Stimulated activated memory B cell treated with anti-CD40 and anti-IgM and Interleukin-4, amounts not matched to agents 10 μg/mL and 1 μg/mL and 100 μg/mL, for 72 hours (primary cell): ENCODE data around the gene SLC24A3.

Experiments
- ATAC-seq: fragments of 150-1000 bp; cut with Tn5 transposase; 2 replicates; pipeline ENCODE4 v1.10.0; 2021
- H3K27ac Mint-ChIP-seq: one replicate; pipeline ENCODE4 v1.8.0; 2022; ENCODE audit warnings: mild to moderate bottlenecking, mixed read lengths
- H3K27me3 Mint-ChIP-seq: one replicate; pipeline ENCODE4 v1.8.0; 2022; ENCODE audit warnings: mixed read lengths
- H3K36me3 Mint-ChIP-seq: one replicate; pipeline ENCODE4 v1.8.0; 2022; ENCODE audit warnings: mixed read lengths
- H3K4me1 Mint-ChIP-seq: one replicate; pipeline ENCODE4 v1.8.0; 2022; ENCODE audit warnings: mixed read lengths
- H3K4me3 Mint-ChIP-seq: one replicate; pipeline ENCODE4 v1.8.0; 2022; ENCODE audit warnings: mild to moderate bottlenecking, moderate library complexity, mixed read lengths
- H3K9me3 Mint-ChIP-seq: one replicate; pipeline ENCODE4 v1.8.0; 2022; ENCODE audit warnings: mixed read lengths

SLC24A3 gene

GRCh38 chr20:19301142-19301541 lies 88.7 kb downstream of the SLC24A3 start:
- ATAC-seq = no peak
- H3K36me3 Mint-ChIP-seq = no peaks in the 10 kb centered on the region
- no peak overlapping the region for H3K4me3 Mint-ChIP-seq
- peaks cover 21% of the 10 kb centered on the region for H3K27me3 Mint-ChIP-seq
- no peak overlapping the region for H3K27ac Mint-ChIP-seq
- peaks cover 2% of the 10 kb centered on the region for H3K9me3 Mint-ChIP-seq
- no peaks in the 10 kb centered on the region for H3K4me1 Mint-ChIP-seq

GRCh38 chr20:19301843-19302242 lies 89.4 kb downstream of the SLC24A3 start:
- peaks cover 21% of the 10 kb centered on the region for H3K27me3 Mint-ChIP-seq
- no peak for ATAC-seq

GRCh38 chr20:19302714-19303113 lies 90.3 kb downstream of the SLC24A3 start:
- Mint-ChIP-seq H3K4me3 (no peak overlapping the region), H3K4me1 (no peaks in the 10 kb centered on the region), H3K27ac (no peak overlapping the region), H3K27me3 (peaks cover 13% of the 10 kb centered on the region), H3K36me3 (no peaks in the 10 kb centered on the region), H3K9me3 (peaks cover 4% of the 10 kb centered on the region)
- no peak for ATAC-seq

More at GRCh38 chr20:19301843-19302242, 89.4 kb downstream of the SLC24A3 start:
- no peak overlapping the region for H3K27ac Mint-ChIP-seq
- H3K4me1 Mint-ChIP-seq = no peaks in the 10 kb centered on the region
- no peak overlapping the region for H3K4me3 Mint-ChIP-seq
- H3K9me3 Mint-ChIP-seq = peaks cover 4% of the 10 kb centered on the region
- H3K36me3 Mint-ChIP-seq = no peaks in the 10 kb centered on the region

- no peaks in the 10 kb centered on the region for H3K36me3 Mint-ChIP-seq
- no peak overlapping the region for H3K4me3 Mint-ChIP-seq
- no peak for ATAC-seq
- H3K27me3 Mint-ChIP-seq = peaks cover 8% of the 10 kb centered on the region
- peaks cover 4% of the 10 kb centered on the region for H3K9me3 Mint-ChIP-seq
- no peaks in the 10 kb centered on the region for H3K4me1 Mint-ChIP-seq
- no peak overlapping the region for H3K27ac Mint-ChIP-seq
These were observed 91.9 kb downstream of the SLC24A3 start for GRCh38 chr20:19304389-19304788.

GRCh38 chr20:19304886-19305415 lies 92.5 kb downstream of the SLC24A3 start:
- Mint-ChIP-seq H3K27me3 (peaks cover 8% of the 10 kb centered on the region), H3K27ac (no peak overlapping the region), H3K36me3 (no peaks in the 10 kb centered on the region), H3K4me3 (no peak overlapping the region), H3K9me3 (peaks cover 4% of the 10 kb centered on the region), H3K4me1 (no peaks in the 10 kb centered on the region)
- ATAC-seq = no peak

GRCh38 chr20:19308146-19308545 lies 95.7 kb downstream of the SLC24A3 start:
- no peak overlapping the region for H3K27ac Mint-ChIP-seq
- peaks cover 8% of the 10 kb centered on the region for H3K27me3 Mint-ChIP-seq
- H3K36me3 Mint-ChIP-seq = no peaks in the 10 kb centered on the region
- no peak for ATAC-seq
- H3K9me3 Mint-ChIP-seq = peaks cover 5% of the 10 kb centered on the region
- H3K4me3 Mint-ChIP-seq = no peak overlapping the region
- no peaks in the 10 kb centered on the region for H3K4me1 Mint-ChIP-seq

GRCh38 chr20:19310541-19310940 lies 98.1 kb downstream of the SLC24A3 start:
- no peak for ATAC-seq
- H3K36me3 Mint-ChIP-seq = no peaks in the 10 kb centered on the region
- no peak overlapping the region for H3K4me3 Mint-ChIP-seq
- H3K9me3 Mint-ChIP-seq = peaks cover 5% of the 10 kb centered on the region
- H3K27ac Mint-ChIP-seq = no peak overlapping the region
- no peaks in the 10 kb centered on the region for H3K27me3 Mint-ChIP-seq
- no peaks in the 10 kb centered on the region for H3K4me1 Mint-ChIP-seq

- Mint-ChIP-seq H3K4me3 (no peak overlapping the region), H3K9me3 (peaks cover 3% of the 10 kb centered on the region), H3K36me3 (no peaks in the 10 kb centered on the region), H3K27me3 (no peaks in the 10 kb centered on the region), H3K4me1 (peaks cover 6% of the 10 kb centered on the region), H3K27ac (no peak overlapping the region)
- no peak for ATAC-seq
These were observed 101.1 kb downstream of the SLC24A3 start for GRCh38 chr20:19313342-19314069.

GRCh38 chr20:19314621-19315020 lies 102.2 kb downstream of the SLC24A3 start:
- no peak overlapping the region for H3K4me3 Mint-ChIP-seq
- no peaks in the 10 kb centered on the region for H3K36me3 Mint-ChIP-seq
- no peak overlapping the region for H3K27ac Mint-ChIP-seq
- no peak for ATAC-seq
- H3K4me1 Mint-ChIP-seq = peaks cover 6% of the 10 kb centered on the region
- H3K27me3 Mint-ChIP-seq = no peaks in the 10 kb centered on the region
- peaks cover 3% of the 10 kb centered on the region for H3K9me3 Mint-ChIP-seq

GRCh38 chr20:19317237-19318069 lies 105.0 kb downstream of the SLC24A3 start:
- no peaks in the 10 kb centered on the region for H3K36me3 Mint-ChIP-seq
- H3K27me3 Mint-ChIP-seq = no peaks in the 10 kb centered on the region
- no peak overlapping the region for H3K4me3 Mint-ChIP-seq
- no peak for ATAC-seq
- no peaks in the 10 kb centered on the region for H3K9me3 Mint-ChIP-seq
- peaks cover 6% of the 10 kb centered on the region for H3K4me1 Mint-ChIP-seq
- no peak overlapping the region for H3K27ac Mint-ChIP-seq

- no peak overlapping the region for H3K4me3 Mint-ChIP-seq
- no peak for ATAC-seq
- no peak overlapping the region for H3K27ac Mint-ChIP-seq
- H3K36me3 Mint-ChIP-seq = no peaks in the 10 kb centered on the region
- H3K4me1 Mint-ChIP-seq = peaks cover 6% of the 10 kb centered on the region
- no peaks in the 10 kb centered on the region for H3K27me3 Mint-ChIP-seq
- H3K9me3 Mint-ChIP-seq = no peaks in the 10 kb centered on the region
These were observed 106.2 kb downstream of the SLC24A3 start for GRCh38 chr20:19318610-19319009.

- H3K4me1 Mint-ChIP-seq = peaks cover 6% of the 10 kb centered on the region
- no peak for ATAC-seq
- H3K27me3 Mint-ChIP-seq = peaks cover 6% of the 10 kb centered on the region
- H3K27ac Mint-ChIP-seq = no peak overlapping the region
- no peaks in the 10 kb centered on the region for H3K36me3 Mint-ChIP-seq
- no peak overlapping the region for H3K4me3 Mint-ChIP-seq
- H3K9me3 Mint-ChIP-seq = no peaks in the 10 kb centered on the region
These were observed 107.6 kb downstream of the SLC24A3 start for GRCh38 chr20:19320005-19320404.

- Mint-ChIP-seq H3K4me1 (peaks cover 6% of the 10 kb centered on the region), H3K36me3 (no peaks in the 10 kb centered on the region), H3K27ac (no peak overlapping the region), H3K4me3 (no peak overlapping the region), H3K9me3 (no peaks in the 10 kb centered on the region), H3K27me3 (peaks cover 7% of the 10 kb centered on the region)
- ATAC-seq = no peak
These were observed 108.7 kb downstream of the SLC24A3 start for GRCh38 chr20:19321176-19321575.

- H3K4me1 Mint-ChIP-seq = peaks cover 2% of the 10 kb centered on the region
- H3K4me3 Mint-ChIP-seq = no peak overlapping the region
- peaks cover 8% of the 10 kb centered on the region for H3K27me3 Mint-ChIP-seq
- no peaks in the 10 kb centered on the region for H3K9me3 Mint-ChIP-seq
- ATAC-seq = no peak
- H3K27ac Mint-ChIP-seq = no peak overlapping the region
- H3K36me3 Mint-ChIP-seq = no peaks in the 10 kb centered on the region
These were observed 109.9 kb downstream of the SLC24A3 start for GRCh38 chr20:19322061-19322985.

- Mint-ChIP-seq H3K27ac (no peak overlapping the region), H3K27me3 (peaks cover 31% of the 10 kb centered on the region), H3K4me1 (no peaks in the 10 kb centered on the region), H3K4me3 (no peak overlapping the region), H3K9me3 (peaks cover 6% of the 10 kb centered on the region), H3K36me3 (no peaks in the 10 kb centered on the region)
- ATAC-seq = no peak
These were observed 115.0 kb downstream of the SLC24A3 start for GRCh38 chr20:19327401-19327800.
